SK-N-SH (cell line): Measurements from ENCODE around the gene PRKCH. TPM values are rescaled to one million over a fixed set of nuclear protein-coding genes. Genes with fewer than 3 reads are reported as not detected.
"Not testable (repeated sequence)": the region's sequence is repeated elsewhere in the genome, so short reads cannot be mapped to it uniquely, and the experiment has no call there.

Source experiments
- CTCF ChIA-PET: fragments of 300-600, 350-600 bp; formaldehyde crosslinking; extraction: SDS; loops from one replicate; lab custom pipeline; 2021; lab: Yijun Ruan, JAX
- POLR2A ChIA-PET: fragments of 350-600 bp; sonication (Branson Sonifier 250); formaldehyde crosslinking; extraction: SDS; loops from one replicate; lab custom pipeline; 2020; ENCODE audit warnings: antibody characterized with exemption, inconsistent platforms; lab: Yijun Ruan, JAX
- DNase-seq: peaks from one replicate; pipeline ENCODE4 v3.0.0; 2012
- H2AFZ ChIP-seq: fragments of 200-600 bp; sonication (generic); 2 replicates; pipeline ENCODE4 v1.8.1; 2016; ENCODE audit warnings: antibody characterized with exemption, mild to moderate bottlenecking, low read depth
- H3F3A ChIP-seq: fragments of 200-600 bp; sonication (generic); replicated peaks from 2 replicates; pipeline ENCODE3; 2016; ENCODE audit warnings: antibody characterized with exemption, mild to moderate bottlenecking; ENCODE audit not compliant: insufficient read depth
- H3K27ac ChIP-seq, 2 experiments: fragments of 200-500 bp in 1 of 2; fragments of 200-600 bp in 1 of 2; sonication (Bioruptor generic) in 1 of 2; sonication (generic), shearing (Covaris generic) in 1 of 2; 2 replicates each; pipeline versions ENCODE4 v1.5.1 to v1.6.1; 2014 to 2016; ENCODE audit warnings: low read depth in 2 of 2, inconsistent platforms in 1 of 2, low read length in 1 of 2, mild to moderate bottlenecking in 1 of 2, mixed read lengths in 1 of 2
- H3K27me3 ChIP-seq: fragments of 200-600 bp; sonication (generic), shearing (Covaris generic); 2 replicates; pipeline ENCODE4 v1.6.1; 2016; ENCODE audit warnings: mixed run types; ENCODE audit not compliant: insufficient read depth
- H3K36me3 ChIP-seq, 2 experiments: fragments of 200-500 bp in 1 of 2; fragments of 200-600 bp in 1 of 2; sonication (Bioruptor generic) in 1 of 2; sonication (generic) in 1 of 2; replicated peaks in 1 of 2; 2 replicates each; pipeline versions ENCODE3 to v1.5.1; 2014 to 2016; ENCODE audit warnings: low read length in 1 of 2, mild to moderate bottlenecking in 1 of 2; ENCODE audit not compliant: insufficient read depth in 2 of 2, control insufficient read depth in 1 of 2
- H3K4me1 ChIP-seq, 2 experiments: fragments of 200-500 bp in 1 of 2; fragments of 200-600 bp in 1 of 2; sonication (Bioruptor generic) in 1 of 2; sonication (generic), shearing (Covaris generic) in 1 of 2; 2 replicates each; pipeline versions ENCODE4 v1.5.1 to v1.6.1; 2014 to 2016; ENCODE audit warnings: low read depth in 1 of 2, low read length in 1 of 2, mixed run types in 1 of 2; ENCODE audit not compliant: insufficient read depth in 2 of 2, control insufficient read depth in 1 of 2
- H3K4me2 ChIP-seq: fragments of 200-600 bp; sonication (generic), shearing (Covaris generic); 2 replicates; pipeline ENCODE4 v1.6.1; 2017; ENCODE audit warnings: mixed run types
- H3K4me3 ChIP-seq, 2 experiments: fragments of 200-500 bp in 1 of 2; fragments of 200-600 bp in 1 of 2; sonication (Bioruptor generic) in 1 of 2; sonication (generic), shearing (Covaris generic) in 1 of 2; 2 replicates each; pipeline versions ENCODE4 v1.5.1 to v1.8.1; 2014 to 2016; ENCODE audit warnings: low read depth in 2 of 2, inconsistent platforms in 1 of 2, low read length in 1 of 2, mild to moderate bottlenecking in 1 of 2, mixed read lengths in 1 of 2, moderate library complexity in 1 of 2
- H3K79me2 ChIP-seq: fragments of 200-600 bp; sonication (generic); 2 replicates; pipeline ENCODE4 v1.8.1; 2017; ENCODE audit warnings: mild to moderate bottlenecking; ENCODE audit not compliant: insufficient read depth
- H3K9ac ChIP-seq: fragments of 200-600 bp; sonication (generic); 2 replicates; pipeline ENCODE4 v1.6.1; 2017; ENCODE audit warnings: mixed run types
- H3K9me2 ChIP-seq: fragments of 200-600 bp; sonication (generic); 2 replicates; pipeline ENCODE4 v1.6.1; 2017; ENCODE audit warnings: mixed run types
- H3K9me3 ChIP-seq: fragments of 200-600 bp; sonication (generic); 2 replicates; pipeline ENCODE4 v1.6.1; 2017; ENCODE audit warnings: mixed run types, mild to moderate bottlenecking, moderate library complexity
- H4K20me1 ChIP-seq: fragments of 200-600 bp; sonication (generic); 2 replicates; pipeline ENCODE4 v1.6.1; 2017; ENCODE audit warnings: mild to moderate bottlenecking, mixed run types; ENCODE audit not compliant: insufficient read depth
- ELF1 ChIP-seq: IDR thresholded peaks from 2 replicates; pipeline ENCODE4 v1.4.0; 2012
- FOSL2 ChIP-seq: IDR thresholded peaks from 2 replicates; pipeline ENCODE4 v1.4.0; 2012; ENCODE audit warnings: low read depth, mild to moderate bottlenecking, moderate library complexity, borderline replicate concordance
- IRF3 ChIP-seq: fragments of 150-350 bp; IDR thresholded peaks from 2 replicates; pipeline ENCODE4 v1.6.1; 2016; ENCODE audit warnings: mild to moderate bottlenecking, low read depth, low read length
- MEF2A ChIP-seq: IDR thresholded peaks from 2 replicates; pipeline ENCODE4 v1.4.0; 2012; ENCODE audit warnings: low read depth, borderline replicate concordance
- PBX3 ChIP-seq: IDR thresholded peaks from 2 replicates; pipeline ENCODE4; 2012
- SMC3 ChIP-seq: IDR thresholded peaks from 2 replicates; pipeline ENCODE4 v1.6.1; 2012; ENCODE audit warnings: low read depth, low read length, improper control_type of control experiment
- TCF12 ChIP-seq: IDR thresholded peaks from 2 replicates; pipeline ENCODE4 v1.4.0; 2012
- TEAD4 ChIP-seq: IDR thresholded peaks from 2 replicates; pipeline ENCODE4 v1.4.0; 2012; ENCODE audit warnings: mild to moderate bottlenecking, borderline replicate concordance; ENCODE audit not compliant: insufficient read depth
- ZBTB33 ChIP-seq: IDR thresholded peaks from 2 replicates; pipeline ENCODE4 v1.4.0; 2012; ENCODE audit warnings: low read depth, borderline replicate concordance
- WGBS: methylation state at CpG from one replicate; pipeline ENCODE4 v1.1.6; 2017; ENCODE audit warnings: low lambda C conversion rate; 5-methylcytosine and 5-hydroxymethylcytosine counted together
- polyA plus RNA-seq, 3 experiments: library from polyadenylated mRNA; depleted of rRNA; stranded (reverse); fragments of >200 nt; gene quantifications; 2 replicates each; pipeline ENCODE4 v1.2.3, GENCODE V29; 2012
- TF ChIP-seq, protein P1 (sequence below): IDR thresholded peaks from 2 replicates; pipeline ENCODE4 v1.4.0; 2012; ENCODE audit warnings: low read depth

Gene PRKCH
- polyA plus RNA-seq, 1 of the 3 experiments (the other 2 are of a cell fraction): 4.2 TPM

GRCh38 chr14:61528591-61529021, 207.2 kb downstream of the PRKCH start:
- 39% methylated on average over 9 of the region's 9 CpGs for WGBS
- H3K27ac ChIP-seq: peak overlapping the region in 1 of 2 experiments; percentile 75; a peak in 2 of 4 replicates
- H3K9me3 ChIP-seq: no peaks in the 10 kb centered on the region
- H3K27me3 ChIP-seq: no peaks in the 10 kb centered on the region
- no peak overlapping the region for H2AFZ ChIP-seq
- TF ChIP-seq MEF2A (no peak), PBX3 (peak; percentile 23), FOSL2 (peak; percentile 60; the same call in 1 of the 2 replicates), TCF12 (peak; percentile 57), IRF3 (no peak)
- TF ChIP-seq, protein P1, sequence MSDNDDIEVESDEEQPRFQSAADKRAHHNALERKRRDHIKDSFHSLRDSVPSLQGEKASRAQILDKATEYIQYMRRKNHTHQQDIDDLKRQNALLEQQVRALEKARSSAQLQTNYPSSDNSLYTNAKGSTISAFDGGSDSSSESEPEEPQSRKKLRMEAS: 0 out of 2 replicates have a peak, but pooled peaks have one; percentile 33
- H4K20me1 ChIP-seq: no peaks in the 10 kb centered on the region
- H3K4me3 ChIP-seq: no peak overlapping the region
- no peaks in the 10 kb centered on the region for H3K36me3 ChIP-seq
- POLR2A ChIA-PET: no interaction called here
- H3K4me1 ChIP-seq: peaks cover 36 to 46% of the 10 kb centered on the region in 2 experiments
- CTCF ChIA-PET: no interaction called here
- H3K9ac ChIP-seq: no peak overlapping the region
- no peak for DNase-seq
- no peaks in the 10 kb centered on the region for H3K79me2 ChIP-seq
- H3K4me2 ChIP-seq: peak overlapping the region; percentile 66
- no peaks in the 10 kb centered on the region for H3K9me2 ChIP-seq
- peaks cover 18% of the 10 kb centered on the region for H3F3A ChIP-seq

DNA sequence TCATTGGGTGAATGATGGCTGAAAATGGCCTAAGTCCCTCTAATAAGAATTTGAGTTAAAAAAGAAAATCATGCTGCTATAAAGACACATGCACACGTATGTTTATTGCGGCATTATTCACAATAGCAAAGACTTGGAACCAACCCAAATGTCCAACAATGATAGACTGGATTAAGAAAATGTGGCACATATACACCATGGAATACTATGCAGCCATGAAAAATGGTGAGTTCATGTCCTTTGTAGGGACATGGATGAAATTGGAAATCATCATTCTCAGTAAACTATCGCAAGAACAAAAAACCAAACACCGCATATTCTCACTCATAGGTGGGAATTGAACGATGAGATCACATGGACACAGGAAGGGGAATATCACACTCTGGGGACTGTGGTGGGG, 208.0 kb downstream of the PRKCH start:
- H3K79me2 ChIP-seq, H3K9ac ChIP-seq, H3K4me3 ChIP-seq, H3K9me3 ChIP-seq, H2AFZ ChIP-seq, H3K36me3 ChIP-seq, H3K4me2 ChIP-seq, H4K20me1 ChIP-seq, POLR2A ChIA-PET, CTCF ChIA-PET, H3K9me2 ChIP-seq, H3K27me3 ChIP-seq, DNase-seq: not testable (repeated sequence)
- WGBS: 99% methylated on average over 3 of the region's 5 CpGs
- H3K27ac ChIP-seq: 0 out of 4 replicates have a peak overlapping the region, but pooled peaks of 1 of the 2 experiments have one; percentile 75
- H3F3A ChIP-seq: peaks cover 11% of the 10 kb centered on the region
- peaks cover 38 to 44% of the 10 kb centered on the region in 2 experiments for H3K4me1 ChIP-seq

DNA sequence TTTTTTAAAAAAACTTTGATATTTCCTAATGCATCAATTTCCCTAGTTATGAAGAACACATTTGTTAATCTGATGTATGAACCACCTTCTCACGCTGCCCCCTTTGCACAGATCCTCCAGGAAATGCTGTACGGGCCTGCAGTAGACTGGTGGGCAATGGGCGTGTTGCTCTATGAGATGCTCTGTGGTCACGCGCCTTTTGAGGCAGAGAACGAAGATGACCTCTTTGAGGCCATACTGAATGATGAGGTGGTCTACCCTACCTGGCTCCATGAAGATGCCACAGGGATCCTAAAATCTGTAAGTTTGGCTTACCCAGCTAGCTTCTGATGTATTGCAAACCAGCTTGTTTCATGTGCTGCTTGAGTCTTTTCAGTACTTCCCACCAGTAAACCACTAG, 208.9 kb downstream of the PRKCH start:
- Histone ChIP-seq H3K4me2 (no peak overlapping the region), H3K27ac (no peak overlapping the region), H3K4me3 (no peak overlapping the region), H3F3A (peaks cover 4% of the 10 kb centered on the region), H3K9ac (no peak overlapping the region)
- ChIA-PET POLR2A (no interaction called here), CTCF (no interaction called here)
- TF ChIP-seq TEAD4: no peak
- no peak for TF ChIP-seq ELF1
- TF ChIP-seq SMC3: no peak
- TF ChIP-seq ZBTB33: no peak
- TF ChIP-seq, all 33 proteins: peak for 0
- no peaks in the 10 kb centered on the region for H3K79me2 ChIP-seq
- H4K20me1 ChIP-seq: no peaks in the 10 kb centered on the region
- H3K9me2 ChIP-seq: no peaks in the 10 kb centered on the region
- no peaks in the 10 kb centered on the region for H3K9me3 ChIP-seq
- H3K27me3 ChIP-seq: no peaks in the 10 kb centered on the region
- H2AFZ ChIP-seq: no peak overlapping the region
- no peaks in the 10 kb centered on the region for H3K36me3 ChIP-seq
- peaks cover 32 to 34% of the 10 kb centered on the region in 2 experiments for H3K4me1 ChIP-seq
- no peak for DNase-seq
- 79% methylated on average over 6 of the region's 6 CpGs for WGBS
